HL-60 (cell line): ENCODE data around the gene PTPN9.

Experiments
- CTCF ChIP-seq: IDR thresholded peaks from one replicate; pipeline ENCODE4 v1.5.1; 2011; ENCODE audit warnings: low read length, control low read depth, inconsistent platforms; ENCODE audit not compliant: insufficient read depth
- POLR2AphosphoS5 ChIP-seq: IDR thresholded peaks from 2 replicates; pipeline ENCODE4 v1.6.1; 2012; ENCODE audit warnings: low read depth
- REST ChIP-seq: IDR thresholded peaks from 2 replicates; pipeline ENCODE4 v1.6.1; 2012; ENCODE audit warnings: low read depth; ENCODE audit not compliant: insufficient replicate concordance

- no peak for TF ChIP-seq CTCF
- no peak for TF ChIP-seq POLR2AphosphoS5
- TF ChIP-seq REST = no peak
Observed at GRCh38 chr15:75538376-75538775, 40.7 kb downstream of the PTPN9 start.
